Lung (tissue), 12 donors: ENCODE measurements around the gene TFF3. TPM values are rescaled to one million over a fixed set of nuclear protein-coding genes. Genes with fewer than 3 reads are reported as not detected.

Experiments
- ATAC-seq: fragments of 200-7000 bp; cut with Tn5 transposase; one replicate; pipeline ENCODE4 v1.9.1; 2020; ENCODE audit warnings: moderate number of reproducible peaks; ENCODE audit not compliant: insufficient read depth, low FRiP score
- DNase-seq, 3 donors: peaks; one replicate each; pipeline ENCODE4 v3.0.0-alpha.2; 2013 to 2017
- H3K27ac ChIP-seq, 2 donors: one replicate each; pipeline ENCODE4 v1.5.1; 2013; ENCODE audit warnings: mild to moderate bottlenecking in 2 of 2, moderate library complexity in 2 of 2, control low read depth in 1 of 2, inconsistent platforms in 1 of 2, low read depth in 1 of 2, low read length in 1 of 2
- H3K27me3 ChIP-seq, 3 donors: one replicate each; pipeline ENCODE4 v1.5.1; 2013; ENCODE audit warnings: low read length in 2 of 3; ENCODE audit not compliant: control insufficient read depth in 3 of 3, insufficient read depth in 3 of 3
- H3K36me3 ChIP-seq, 4 donors: one replicate each; pipeline ENCODE4 v1.5.1; 2013; ENCODE audit warnings: low read length in 4 of 4, mild to moderate bottlenecking in 1 of 4, moderate library complexity in 1 of 4; ENCODE audit not compliant: control insufficient read depth in 4 of 4, insufficient read depth in 4 of 4
- H3K4me1 ChIP-seq, 5 donors: one replicate each; pipeline ENCODE4 v1.5.1; 2013; ENCODE audit warnings: low read length in 5 of 5, mild to moderate bottlenecking in 2 of 5, moderate library complexity in 1 of 5; ENCODE audit not compliant: control insufficient read depth in 5 of 5, insufficient read depth in 5 of 5
- H3K4me3 ChIP-seq: one replicate; pipeline ENCODE4 v1.5.1; 2013; ENCODE audit warnings: mild to moderate bottlenecking, control low read depth, moderate library complexity
- H3K9ac ChIP-seq, 2 donors: one replicate each; pipeline ENCODE4 v1.5.1; 2013; ENCODE audit warnings: low read length in 2 of 2, control low read depth in 1 of 2; ENCODE audit not compliant: insufficient read depth in 1 of 2
- H3K9me3 ChIP-seq, 4 donors: one replicate each; pipeline ENCODE4 v1.5.1; 2013; ENCODE audit warnings: low read length in 3 of 4, mild to moderate bottlenecking in 1 of 4, moderate library complexity in 1 of 4; ENCODE audit not compliant: control insufficient read depth in 4 of 4, insufficient read depth in 3 of 4
- WGBS, 2 donors: extraction: QIAGEN DNeasy Blood & Tissue Kit; methylation state at CpG; one replicate each; pipeline ENCODE4 v1.1.7; 2013; 5-methylcytosine and 5-hydroxymethylcytosine counted together
- polyA plus RNA-seq, 2 donors: library from polyadenylated mRNA; stranded (reverse); fragments of 200-250 nt; gene quantifications; one replicate each; pipeline ENCODE4 v1.2.1, GENCODE V29; 2013
- total RNA-seq, 2 donors: library from RNA; depleted of rRNA in 1 of 2; stranded (reverse); fragments of >200 nt in 1 of 2; gene quantifications; one replicate each; pipeline ENCODE4 v1.2.1, GENCODE V29; 2014 to 2021
- TF ChIP-seq, protein P1 (sequence below): IDR thresholded peaks from 2 replicates; pipeline ENCODE4 v1.5.1; 2012; ENCODE audit warnings: mild to moderate bottlenecking; ENCODE audit errors: control extremely low read depth, extremely low read depth
- donor health status: control.
- donor health status: control.
- donor health status: Bipolar disorder and iron deficiency.
- donor health status: healthy.
- donor health status: DM: yes; HTN: yes; CAD: no.

The TFF3 gene
- total and polyA plus RNA-seq, 4 donors, result 23.9 to 54.0 (median 34.3) TPM

DNA sequence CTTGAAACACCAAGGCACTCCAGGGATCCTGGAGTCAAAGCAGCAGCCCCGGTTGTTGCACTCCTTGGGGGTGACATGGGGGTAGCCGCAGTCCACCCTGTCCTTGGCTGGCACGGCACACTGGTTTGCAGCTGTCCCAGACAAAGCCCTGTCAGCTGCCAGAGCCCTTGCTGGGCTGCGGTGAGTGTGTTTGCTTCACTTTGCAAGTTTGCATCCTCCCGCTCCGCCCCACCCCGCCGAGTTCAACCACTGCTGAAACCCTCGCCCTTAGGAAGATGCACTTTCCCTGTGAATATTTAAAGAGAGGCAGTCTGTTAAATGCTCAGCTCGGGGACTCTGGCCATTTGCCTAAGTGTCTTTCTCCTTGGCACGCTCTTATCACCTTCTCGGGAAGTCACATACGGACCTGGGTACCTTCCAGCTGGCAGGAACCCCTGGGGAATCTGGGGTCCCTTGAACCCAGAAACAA, 1.7 kb downstream of the TFF3 start:
- ATAC-seq, result no peak
- TF ChIP-seq, protein P1, sequence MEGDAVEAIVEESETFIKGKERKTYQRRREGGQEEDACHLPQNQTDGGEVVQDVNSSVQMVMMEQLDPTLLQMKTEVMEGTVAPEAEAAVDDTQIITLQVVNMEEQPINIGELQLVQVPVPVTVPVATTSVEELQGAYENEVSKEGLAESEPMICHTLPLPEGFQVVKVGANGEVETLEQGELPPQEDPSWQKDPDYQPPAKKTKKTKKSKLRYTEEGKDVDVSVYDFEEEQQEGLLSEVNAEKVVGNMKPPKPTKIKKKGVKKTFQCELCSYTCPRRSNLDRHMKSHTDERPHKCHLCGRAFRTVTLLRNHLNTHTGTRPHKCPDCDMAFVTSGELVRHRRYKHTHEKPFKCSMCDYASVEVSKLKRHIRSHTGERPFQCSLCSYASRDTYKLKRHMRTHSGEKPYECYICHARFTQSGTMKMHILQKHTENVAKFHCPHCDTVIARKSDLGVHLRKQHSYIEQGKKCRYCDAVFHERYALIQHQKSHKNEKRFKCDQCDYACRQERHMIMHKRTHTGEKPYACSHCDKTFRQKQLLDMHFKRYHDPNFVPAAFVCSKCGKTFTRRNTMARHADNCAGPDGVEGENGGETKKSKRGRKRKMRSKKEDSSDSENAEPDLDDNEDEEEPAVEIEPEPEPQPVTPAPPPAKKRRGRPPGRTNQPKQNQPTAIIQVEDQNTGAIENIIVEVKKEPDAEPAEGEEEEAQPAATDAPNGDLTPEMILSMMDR, result no peak
- peaks cover 0 to 21% (median 4%) of the 10 kb centered on the region in 5 donors for H3K4me1 ChIP-seq

DNA sequence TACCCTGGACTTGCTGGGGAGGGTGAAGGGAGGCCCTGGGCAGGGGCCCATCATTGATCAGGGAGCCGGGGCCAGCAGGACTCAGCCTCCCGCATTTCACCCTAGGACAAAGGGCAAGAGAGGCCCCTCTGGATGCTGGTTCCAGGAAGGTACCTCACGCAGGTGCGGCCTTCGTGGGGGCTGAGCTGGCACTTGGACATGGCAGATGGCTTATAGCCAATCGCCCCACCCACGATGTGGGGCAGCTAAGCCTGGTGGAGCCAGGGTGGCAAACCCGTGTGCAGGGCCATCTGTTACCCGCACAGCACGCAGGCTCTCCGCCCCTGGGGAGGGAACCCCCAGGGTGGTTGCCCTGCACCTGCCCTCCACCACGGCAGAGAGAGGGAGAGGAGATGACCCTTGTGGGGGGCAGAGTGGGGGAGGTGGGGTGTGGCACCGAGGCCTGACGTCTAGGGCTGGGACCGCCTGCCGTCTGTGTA, 2.5 kb downstream of the TFF3 start:
- DNase-seq (no peak), ATAC-seq (no peak)
- no peaks in the 10 kb centered on the region for H3K27me3 ChIP-seq
- TF ChIP-seq, protein P1, result no peak
- no peak overlapping the region for H3K4me3 ChIP-seq
- H3K9me3 ChIP-seq, result no peaks in the 10 kb centered on the region
- WGBS, 2 donors, result 88 to 89% methylated on average over 16 of the region's 16 CpGs
- H3K9ac ChIP-seq, result no peak overlapping the region
- no peaks in the 10 kb centered on the region for H3K36me3 ChIP-seq
- H3K27ac ChIP-seq, result no peak overlapping the region
- H3K4me1 ChIP-seq, result peaks cover 0 to 21% (median 4%) of the 10 kb centered on the region in 5 donors

More for the DNA sequence above, 1.7 kb downstream of the TFF3 start:
- no peak overlapping the region for H3K27ac ChIP-seq
- WGBS, 2 donors, result 37 to 61% methylated on average over 13 of the region's 13 CpGs
- H3K9ac ChIP-seq, result no peak overlapping the region
- no peaks in the 10 kb centered on the region for H3K36me3 ChIP-seq
- H3K9me3 ChIP-seq, result no peaks in the 10 kb centered on the region
- DNase-seq, result peak; percentile 23 to 47 (median 46)
- no peaks in the 10 kb centered on the region for H3K27me3 ChIP-seq
- H3K4me3 ChIP-seq, result no peak overlapping the region

DNA sequence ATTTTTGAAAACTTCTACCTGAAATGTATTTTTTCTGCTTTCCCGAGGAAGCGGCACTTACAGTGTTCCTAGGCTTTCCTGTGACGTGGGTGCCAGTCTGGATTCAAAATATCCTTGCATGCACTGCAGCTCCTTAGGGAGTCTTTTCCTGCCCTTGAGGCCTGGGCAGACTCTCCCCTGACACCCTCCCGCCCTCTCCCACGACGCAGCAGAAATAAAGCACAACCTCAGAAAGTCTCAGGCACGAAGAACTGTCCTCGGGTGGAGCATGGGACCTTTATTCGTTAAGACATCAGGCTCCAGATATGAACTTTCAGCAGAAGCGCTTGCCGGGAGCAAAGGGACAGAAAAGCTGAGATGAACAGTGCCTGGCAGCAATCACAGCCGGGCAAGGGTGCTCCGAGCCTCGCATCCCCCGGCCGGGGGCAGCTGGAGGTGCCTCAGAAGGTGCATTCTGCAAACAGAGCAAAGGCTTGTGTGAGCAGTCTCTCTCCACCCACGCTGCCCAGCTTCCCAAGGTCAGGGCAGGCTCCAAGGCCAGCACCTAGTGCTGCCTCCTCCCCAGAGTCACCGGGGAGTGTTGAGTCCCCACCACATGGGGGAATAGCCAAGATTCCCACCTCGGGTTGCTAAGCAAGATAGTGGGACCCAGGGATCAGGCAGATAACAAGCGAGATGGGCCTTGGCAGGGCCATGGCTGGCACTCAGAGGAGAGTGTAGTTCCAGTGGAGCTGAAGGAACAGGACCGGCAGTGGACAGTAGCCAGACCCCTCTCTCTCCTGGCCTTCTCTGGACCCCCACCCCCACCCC, 3.2 kb downstream of the TFF3 start:
- Histone ChIP-seq H3K36me3 (no peaks in the 10 kb centered on the region), H3K9ac (no peak overlapping the region), H3K9me3 (no peaks in the 10 kb centered on the region), H3K27me3 (no peaks in the 10 kb centered on the region), H3K4me3 (no peak overlapping the region), H3K27ac (no peak overlapping the region), H3K4me1 (peaks cover 0 to 21% (median 4%) of the 10 kb centered on the region in 5 donors)
- ATAC-seq (no peak), DNase-seq (no peak)
- 90 to 91% methylated on average over 21 of the region's 21 CpGs for WGBS, 2 donors
- TF ChIP-seq, protein P1, result no peak
